Hematopoietic multipotent progenitor cell treated with erythropoietin and hydrocortisone succinate and interleukin-3 and kit ligand, for 17 days (in vitro differentiated cells): ENCODE results near the gene KIAA0232.

Experiments used
- DNase-seq: peaks from one replicate; pipeline ENCODE4 v3.0.0-alpha.2; 2015; ENCODE audit warnings: low spot score

KIAA0232 gene

GRCh38 chr4:6847178-6847577 lies 64.7 kb downstream of the KIAA0232 start:
- no peak for DNase-seq

- DNase-seq, result no peak
Observed at GRCh38 chr4:6848717-6849305, 66.3 kb downstream of the KIAA0232 start.

- no peak for DNase-seq
Observed at GRCh38 chr4:6849691-6850090, 67.2 kb downstream of the KIAA0232 start.

- no peak for DNase-seq
Observed at GRCh38 chr4:6851431-6851830, 68.9 kb downstream of the KIAA0232 start.

- no peak for DNase-seq
Observed at GRCh38 chr4:6851962-6852361, 69.4 kb downstream of the KIAA0232 start.

- no peak for DNase-seq
Observed at GRCh38 chr4:6852582-6852981, 70.1 kb downstream of the KIAA0232 start.

GRCh38 chr4:6854098-6854744 lies 71.7 kb downstream of the KIAA0232 start:
- no peak for DNase-seq

- peak; percentile 71 for DNase-seq
Observed at GRCh38 chr4:6855692-6856297, 73.3 kb downstream of the KIAA0232 start.

- no peak for DNase-seq
Observed at GRCh38 chr4:6856391-6856790, 73.9 kb downstream of the KIAA0232 start.

- DNase-seq, result no peak
Observed at GRCh38 chr4:6857009-6857882, 74.7 kb downstream of the KIAA0232 start.

- DNase-seq, result no peak
Observed at GRCh38 chr4:6858997-6859396, 76.5 kb downstream of the KIAA0232 start.

GRCh38 chr4:6859543-6859942 lies 77.0 kb downstream of the KIAA0232 start:
- DNase-seq, result no peak

- no peak for DNase-seq
Observed at GRCh38 chr4:6868386-6868785, 85.9 kb downstream of the KIAA0232 start.

- DNase-seq, result no peak
Observed at GRCh38 chr4:6869944-6870343, 87.4 kb downstream of the KIAA0232 start.

GRCh38 chr4:6873291-6873690 lies 90.8 kb downstream of the KIAA0232 start:
- peak; percentile 68 for DNase-seq

GRCh38 chr4:6873792-6874461 lies 91.4 kb downstream of the KIAA0232 start:
- DNase-seq, result peak; percentile 88

GRCh38 chr4:6874981-6875380 lies 92.5 kb downstream of the KIAA0232 start:
- DNase-seq, result peak; percentile 69

- no peak for DNase-seq
Observed at GRCh38 chr4:6875431-6875831, 92.9 kb downstream of the KIAA0232 start.

- no peak for DNase-seq
Observed at GRCh38 chr4:6876440-6876839, 93.9 kb downstream of the KIAA0232 start.

- no peak for DNase-seq
Observed at GRCh38 chr4:6877067-6877466, 94.5 kb downstream of the KIAA0232 start.

GRCh38 chr4:6878451-6879059 lies 96.0 kb downstream of the KIAA0232 start:
- no peak for DNase-seq

- no peak for DNase-seq
Observed at GRCh38 chr4:6880691-6881090, 98.2 kb downstream of the KIAA0232 start.
